DMS153 treated with DMSO at 0.1 percent for 48 hours (cell line): Measurements from ENCODE around the gene UBN1.
A peak's percentile ranks its signal among the peaks of the same experiment; 100 is the strongest.
"Not testable (repeated sequence)": the region's sequence is repeated elsewhere in the genome, so short reads cannot be mapped to it uniquely, and the experiment has no call there.

Experiments used
- DNase-seq: peaks from one replicate; lab custom pipeline; 2025; ENCODE audit not compliant: unreplicated experiment; lab: John Stamatoyannopoulos, UW

Gene UBN1

DNA sequence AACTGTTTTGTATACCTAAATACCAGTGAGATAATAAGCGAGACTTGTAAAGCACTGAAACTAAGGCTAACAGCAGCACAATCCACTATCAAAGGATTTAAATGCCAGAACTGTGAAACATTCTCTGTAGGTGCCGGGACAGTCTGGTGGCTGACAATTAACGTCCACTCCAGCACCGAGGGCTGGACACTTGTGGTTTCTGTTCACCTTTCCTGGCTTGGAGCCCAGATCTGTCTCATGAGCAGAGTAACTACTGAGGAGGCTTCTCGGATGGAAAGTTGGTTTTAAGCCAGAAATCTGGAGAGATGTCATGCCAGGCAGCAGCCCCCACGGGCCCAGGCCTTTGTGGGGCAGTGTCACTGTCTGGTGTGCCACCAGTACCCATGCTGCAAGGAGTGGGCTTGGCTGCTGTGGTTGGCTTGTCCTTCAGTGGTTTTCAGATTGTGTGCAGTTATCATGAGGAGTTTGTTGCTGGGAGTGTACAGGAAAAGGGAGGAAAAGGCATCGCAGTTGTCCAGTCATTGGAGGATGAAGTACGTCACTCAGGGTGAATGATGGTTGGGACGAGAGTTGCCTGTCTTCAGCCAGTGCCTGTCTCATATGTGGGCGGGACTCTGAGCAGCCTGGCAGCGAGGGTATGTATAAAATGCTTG is 35.5 kb downstream of the UBN1 start:
- peak; percentile 61 for DNase-seq

DNA sequence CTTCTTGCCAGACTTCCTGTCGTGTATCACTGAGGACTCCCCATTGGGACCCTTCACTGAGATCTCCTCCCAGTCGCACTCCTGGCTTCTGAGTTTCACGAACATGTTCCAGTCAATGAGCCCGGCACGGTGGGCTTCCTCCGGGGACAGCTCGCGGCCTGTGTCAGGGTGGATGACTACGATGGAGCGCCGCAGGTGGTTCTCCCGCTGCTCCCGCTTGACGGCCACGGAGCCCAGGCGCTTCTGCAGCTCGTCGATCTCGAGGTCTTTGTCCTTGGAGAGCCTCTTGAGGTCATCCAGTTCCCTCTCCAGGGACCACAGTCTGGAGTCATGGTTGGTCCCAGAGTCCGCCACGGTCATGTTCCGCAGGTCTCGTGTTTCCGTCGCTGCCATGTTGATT is 36.2 kb downstream of the UBN1 start:
- DNase-seq: no peak

DNA sequence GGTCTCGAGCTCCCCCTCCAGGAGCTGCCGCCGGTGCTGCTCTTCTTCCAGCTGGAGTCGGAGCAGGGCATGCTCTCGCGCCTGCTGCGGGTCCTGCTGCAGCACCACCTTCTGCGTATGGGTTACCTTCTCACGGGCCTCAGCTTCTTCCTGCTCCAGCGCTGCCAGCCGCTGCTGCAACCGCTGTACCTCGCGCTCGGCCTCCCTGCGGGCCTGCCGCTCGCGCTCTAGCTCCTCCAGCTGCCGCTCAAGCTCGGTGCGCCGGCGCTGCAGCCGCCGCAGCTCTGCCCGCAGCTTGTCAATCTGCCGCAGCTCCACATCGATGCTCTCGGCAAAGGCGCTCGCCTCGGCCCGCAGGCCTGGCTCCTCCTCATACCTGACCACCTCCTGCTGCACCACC is 36.9 kb downstream of the UBN1 start:
- no peak for DNase-seq

DNA sequence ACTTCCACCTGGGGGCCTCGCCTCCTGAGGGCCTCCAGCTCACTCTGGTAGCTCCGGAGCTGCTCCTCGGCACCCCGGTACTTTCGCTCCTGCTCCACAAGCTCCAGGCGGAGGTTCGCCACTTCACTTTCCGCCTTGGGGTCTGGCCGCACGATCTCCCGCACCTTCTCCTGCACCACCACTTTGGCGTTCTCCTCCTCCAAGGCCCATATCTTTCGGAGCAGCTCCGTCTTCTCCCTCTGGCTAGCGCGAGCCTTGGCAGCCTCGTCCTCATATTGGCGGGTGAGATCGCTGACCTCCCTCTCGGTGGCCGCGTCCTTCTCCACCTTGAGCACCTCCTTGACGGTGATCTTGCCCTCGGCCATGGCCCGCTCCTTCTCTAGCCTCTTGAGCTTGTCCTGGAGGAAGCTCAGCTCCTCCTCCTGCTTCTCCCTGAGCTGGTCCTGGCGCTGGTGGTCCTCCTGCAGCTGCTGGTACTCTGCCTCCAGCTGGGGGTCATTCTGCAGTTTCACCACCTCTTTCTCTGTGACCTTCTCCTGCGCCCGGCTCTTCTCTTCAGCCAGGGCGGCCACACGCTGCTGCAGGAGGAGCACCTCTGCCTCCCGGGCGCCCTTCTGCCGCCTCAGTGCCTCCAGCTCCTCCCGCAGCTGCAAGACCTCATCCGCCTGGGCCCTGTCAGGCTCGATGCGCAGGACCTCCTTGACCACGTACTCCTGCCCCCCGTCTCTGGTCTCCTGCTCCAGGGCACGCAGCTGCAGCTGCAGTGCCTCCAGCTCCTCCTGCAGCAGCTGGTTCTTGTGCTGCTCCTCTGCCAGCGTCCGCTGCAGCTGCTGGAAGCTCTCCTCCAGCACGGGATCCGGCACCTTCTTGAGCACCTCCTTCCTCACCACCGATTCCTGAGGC is 37.9 kb downstream of the UBN1 start:
- no peak for DNase-seq

DNA sequence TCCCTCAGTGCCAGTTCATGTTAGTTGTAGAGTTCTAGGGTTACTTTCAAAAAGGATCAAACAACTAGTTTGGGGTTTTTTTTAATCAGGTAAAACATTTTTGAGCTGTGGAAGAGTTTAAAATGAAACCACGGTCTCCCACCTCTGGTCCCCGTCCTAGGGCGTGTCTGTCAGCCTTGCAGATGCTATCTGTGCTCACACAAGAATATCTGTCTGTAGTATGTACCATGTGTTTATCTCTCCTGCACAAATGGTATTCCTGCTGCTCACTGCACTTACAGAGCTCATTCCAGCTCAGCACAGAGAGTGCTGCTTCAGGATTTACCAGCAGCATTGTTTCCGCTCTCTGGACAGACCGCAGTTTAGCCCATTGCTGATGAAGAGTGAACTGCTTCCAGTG is 38.9 kb downstream of the UBN1 start:
- DNase-seq: no peak

DNA sequence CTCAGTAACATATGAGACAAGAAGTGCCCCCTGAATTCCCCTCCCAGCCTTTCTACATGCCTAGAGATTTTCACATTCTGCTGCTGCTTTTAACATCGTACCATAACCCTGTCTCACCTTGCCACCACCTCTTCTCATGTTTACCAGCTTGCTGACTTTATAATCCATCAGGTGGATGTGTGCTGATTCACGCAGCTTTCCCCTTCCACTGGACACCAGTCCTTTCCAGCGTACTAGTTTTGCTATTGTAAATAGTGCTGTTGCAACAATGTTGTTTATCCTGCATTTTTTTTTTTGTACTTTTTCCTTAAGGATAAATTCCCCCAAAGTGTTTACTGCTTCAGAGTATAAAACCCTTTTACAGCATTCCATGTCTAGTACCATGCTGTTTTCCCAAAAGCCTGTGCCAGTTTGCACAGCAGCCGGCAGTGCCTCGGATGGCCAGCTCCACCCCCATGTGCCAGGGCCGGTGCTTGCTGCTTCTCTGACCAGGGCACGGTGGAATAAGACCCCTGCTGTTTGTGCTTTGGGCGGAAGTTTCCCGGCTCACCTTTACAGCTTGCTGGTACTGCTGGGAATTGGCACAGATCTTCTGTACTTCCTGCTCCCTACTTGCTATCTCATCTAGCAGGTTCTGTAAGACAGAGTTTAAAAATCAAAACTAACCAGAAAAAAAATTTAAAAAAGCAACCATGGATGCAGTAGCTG is 41.3 kb downstream of the UBN1 start:
- no peak for DNase-seq

DNA sequence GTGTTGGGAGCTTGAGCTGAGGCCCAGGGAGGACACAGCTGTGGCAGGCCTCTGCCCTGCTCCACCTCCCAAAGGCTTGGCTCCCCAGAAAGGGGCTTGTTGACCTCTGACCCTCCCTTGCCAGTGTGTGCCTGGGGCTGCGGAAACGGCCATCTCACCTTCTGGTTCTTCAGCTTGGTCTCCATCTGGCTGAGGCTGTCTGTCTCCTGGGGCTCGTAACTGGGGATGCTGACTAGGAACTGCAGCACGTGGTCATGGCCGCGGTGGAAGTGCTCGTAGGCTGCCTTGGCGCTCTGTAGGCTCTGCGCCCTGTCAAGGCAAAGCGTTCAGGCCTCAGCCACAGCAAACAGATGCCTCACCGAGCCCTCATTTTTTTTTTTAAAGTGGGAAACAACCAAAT is 42.7 kb downstream of the UBN1 start:
- DNase-seq: no peak

DNA sequence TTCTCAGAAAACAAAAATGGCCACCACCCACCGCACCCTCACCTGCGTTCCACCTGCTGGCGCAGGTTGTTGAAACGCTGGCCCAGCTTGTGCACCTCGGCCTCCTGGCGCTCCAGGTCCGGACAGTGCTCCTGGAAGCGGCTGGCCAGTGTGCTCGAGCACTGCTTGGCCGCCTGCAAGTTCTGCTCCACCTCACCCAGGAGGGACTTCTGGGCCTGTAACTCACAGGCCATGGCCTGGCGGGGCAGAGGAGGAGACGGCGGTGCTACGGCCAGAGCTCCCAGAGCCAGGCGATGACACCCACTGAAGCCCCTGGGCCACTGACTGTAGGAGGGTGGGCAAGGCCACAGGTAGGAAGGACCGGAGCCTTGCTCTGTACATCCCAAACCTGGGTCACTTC is 43.4 kb downstream of the UBN1 start:
- no peak for DNase-seq

DNA sequence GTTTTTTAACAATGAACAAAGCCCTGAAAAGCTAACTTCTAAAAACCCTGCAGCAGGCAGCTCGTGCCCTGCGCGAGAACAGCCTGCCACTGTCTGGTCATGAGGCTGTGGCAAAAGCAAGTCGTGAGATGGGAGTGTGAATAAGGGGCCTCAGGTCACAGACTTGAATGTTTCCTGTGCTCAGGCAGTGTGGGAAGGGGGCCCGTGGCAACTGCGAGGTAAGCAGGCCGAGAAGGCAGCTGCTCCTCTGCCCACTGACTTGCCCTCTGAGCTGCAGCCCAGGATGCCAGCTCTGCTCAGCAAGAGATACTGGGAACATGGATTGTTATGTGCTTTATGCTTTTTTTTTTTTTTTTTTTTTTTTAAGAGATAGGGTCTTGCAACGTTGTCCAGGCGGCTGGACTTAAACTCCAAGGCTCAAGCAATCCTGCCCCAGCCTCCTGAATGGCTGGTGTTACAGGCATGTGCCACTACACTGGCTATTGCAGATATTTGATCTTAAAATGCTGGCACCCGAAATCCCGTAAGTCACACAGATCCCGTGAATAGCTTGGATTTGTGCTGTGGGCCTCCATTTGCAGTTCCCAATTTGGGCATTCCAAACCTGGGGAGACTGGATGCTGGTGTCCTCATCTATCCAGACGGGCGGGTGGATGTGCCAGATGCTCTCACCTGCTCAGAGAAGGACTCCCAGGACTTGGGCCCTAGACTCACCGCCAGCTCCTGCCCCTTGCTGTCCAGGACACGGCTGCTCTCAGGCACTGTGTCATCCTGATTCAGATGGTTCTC is 44.0 kb downstream of the UBN1 start:
- no peak for DNase-seq

DNA sequence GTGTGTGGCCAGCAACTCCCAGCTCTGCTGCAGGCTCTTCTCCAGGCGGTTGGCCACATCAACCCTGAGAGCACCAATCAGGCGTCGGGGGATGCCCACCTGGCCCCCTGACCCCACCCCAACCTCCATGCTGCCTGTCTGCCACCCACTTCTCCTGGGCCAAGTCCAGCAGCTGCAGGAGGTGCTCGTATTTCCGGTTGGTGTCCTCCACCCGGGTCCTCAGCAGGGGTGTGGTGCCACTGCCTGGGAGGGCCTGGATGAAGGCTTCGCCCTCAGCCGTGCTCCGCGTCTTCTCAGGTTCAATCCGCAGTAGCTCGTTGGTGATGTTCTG is 44.6 kb downstream of the UBN1 start:
- DNase-seq: no peak

DNA sequence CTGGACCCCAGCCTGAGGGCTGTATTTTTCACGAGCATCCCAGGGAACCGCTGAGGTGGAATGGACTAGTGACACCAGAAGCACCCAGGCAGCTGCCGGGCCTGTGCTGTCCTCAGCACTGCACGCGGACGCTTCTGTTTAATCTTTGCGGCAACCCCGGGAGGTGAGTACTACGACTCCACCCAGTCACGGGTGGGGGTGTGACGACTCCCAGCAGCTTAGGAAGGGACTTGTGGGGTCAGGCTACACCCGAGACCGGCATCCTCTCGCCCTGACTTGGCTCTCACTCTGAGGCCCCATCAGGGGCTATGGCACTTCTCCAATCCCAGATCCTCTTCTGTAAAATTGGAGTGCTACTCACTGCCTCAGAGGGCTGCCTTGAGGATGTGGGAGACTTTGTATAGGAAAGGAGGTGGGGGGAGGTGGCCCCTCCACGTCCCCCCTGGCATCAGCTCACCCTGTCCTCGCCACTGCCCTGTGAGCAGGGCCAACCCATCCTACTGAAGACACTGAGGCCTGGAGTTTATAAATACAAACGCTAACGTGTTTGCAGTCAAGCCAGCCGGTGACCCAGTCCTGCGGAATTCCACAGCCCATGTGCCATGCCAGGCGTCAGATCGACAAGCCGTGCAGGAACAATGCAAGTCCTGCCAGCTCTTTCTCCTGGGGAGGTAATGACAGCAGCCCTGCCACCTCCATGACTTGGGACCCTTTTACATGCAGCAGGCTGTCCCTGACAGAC is 45.3 kb downstream of the UBN1 start:
- DNase-seq: no peak

DNA sequence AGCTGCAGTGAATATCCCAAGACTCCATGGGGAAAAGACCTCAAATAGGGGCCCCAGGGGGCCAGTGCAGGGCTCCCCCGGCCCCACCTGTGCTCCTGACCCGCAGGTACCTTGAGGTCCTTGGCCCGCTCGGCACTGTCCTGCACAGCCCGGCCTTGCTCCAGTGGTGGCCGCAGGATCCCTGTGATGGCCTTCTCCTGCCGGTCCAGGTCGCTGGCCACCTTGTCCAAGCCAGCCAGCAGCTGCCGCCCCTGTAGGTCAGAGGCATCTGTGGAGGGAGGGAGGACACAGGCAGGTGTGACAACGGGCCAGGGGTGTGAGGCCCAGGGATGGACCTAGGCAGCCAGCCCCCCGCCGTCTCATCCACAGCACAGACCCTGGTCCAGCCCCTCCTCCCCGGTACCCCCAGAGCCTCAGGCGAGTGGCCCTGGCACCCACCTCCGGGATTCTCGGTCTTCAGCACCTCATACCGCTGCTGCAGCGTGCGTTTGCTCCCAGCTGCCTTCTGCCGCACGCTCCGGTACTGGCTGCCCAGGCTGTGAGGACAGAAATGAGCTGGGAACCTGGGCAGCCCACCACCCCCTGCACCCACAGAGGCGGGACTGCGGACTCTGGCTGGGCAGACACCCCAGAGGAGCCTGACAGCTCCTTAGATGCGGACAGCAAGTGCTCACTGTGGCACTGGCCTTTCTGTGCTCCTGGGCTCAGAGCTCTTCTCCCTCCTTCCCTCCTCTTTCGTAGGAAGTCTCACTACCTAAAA is 46.0 kb downstream of the UBN1 start:
- DNase-seq: no peak

DNA sequence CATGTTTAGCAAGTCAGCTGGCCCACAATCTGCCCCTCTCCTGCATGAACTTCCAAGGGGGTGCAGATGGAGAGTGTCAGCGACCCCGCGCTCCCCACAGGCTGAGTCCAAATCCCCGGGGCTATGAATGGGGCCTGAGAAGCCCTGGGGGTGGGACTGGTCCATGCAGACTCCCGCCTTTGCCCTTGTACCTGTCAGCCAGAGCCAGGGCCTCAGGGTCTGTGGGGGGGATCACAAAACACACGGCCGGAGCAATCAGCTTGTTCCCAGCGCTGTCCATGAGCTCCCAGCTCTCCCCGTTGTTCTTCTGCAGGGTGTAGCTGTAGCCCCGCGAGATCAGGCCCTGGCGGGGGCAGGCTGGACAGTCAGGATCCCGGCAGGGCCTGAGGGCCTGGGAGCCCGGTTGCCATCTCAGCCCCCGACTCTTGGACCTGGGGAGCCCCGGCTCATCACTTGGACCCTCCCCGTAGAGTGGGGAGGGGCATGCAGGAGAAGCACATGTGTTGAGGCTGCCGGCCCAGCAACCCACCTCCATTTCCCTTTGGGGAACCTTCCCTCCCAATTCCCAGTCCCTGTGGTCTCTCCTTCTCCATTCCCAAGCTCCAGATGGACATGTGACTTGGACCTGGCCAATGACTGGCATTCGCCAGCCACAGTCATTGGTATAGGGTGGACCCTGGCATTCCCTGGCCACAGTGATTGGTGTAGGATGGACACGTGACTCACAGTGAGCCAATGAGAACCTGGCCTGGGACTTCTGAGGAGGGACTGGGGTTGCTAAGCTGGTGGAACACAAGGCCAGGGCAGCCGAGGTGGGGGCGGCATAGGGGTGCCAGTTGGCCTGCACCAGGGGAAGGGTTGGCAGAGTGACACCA is 47.2 kb downstream of the UBN1 start:
- DNase-seq: no peak

DNA sequence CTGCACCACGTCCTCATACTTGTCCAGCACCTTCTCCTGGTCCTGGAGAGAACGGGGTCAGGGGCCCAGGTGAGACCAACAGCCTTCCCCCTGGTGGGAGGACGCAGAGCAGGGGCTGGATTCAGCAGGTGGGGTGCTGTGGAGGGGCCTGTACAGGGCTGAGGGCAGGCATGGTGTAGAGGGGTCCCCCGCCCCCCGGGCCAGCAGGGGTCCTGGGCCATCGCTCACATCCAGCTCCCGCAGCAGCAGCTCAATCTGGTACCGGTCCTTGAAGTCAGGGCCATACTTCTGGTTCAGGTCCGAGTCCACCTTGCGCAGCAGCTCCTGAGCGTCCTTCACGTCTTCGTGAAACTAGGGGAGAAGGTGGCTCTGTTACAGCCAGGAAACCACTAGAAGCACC is 48.1 kb downstream of the UBN1 start:
- DNase-seq: no peak

DNA sequence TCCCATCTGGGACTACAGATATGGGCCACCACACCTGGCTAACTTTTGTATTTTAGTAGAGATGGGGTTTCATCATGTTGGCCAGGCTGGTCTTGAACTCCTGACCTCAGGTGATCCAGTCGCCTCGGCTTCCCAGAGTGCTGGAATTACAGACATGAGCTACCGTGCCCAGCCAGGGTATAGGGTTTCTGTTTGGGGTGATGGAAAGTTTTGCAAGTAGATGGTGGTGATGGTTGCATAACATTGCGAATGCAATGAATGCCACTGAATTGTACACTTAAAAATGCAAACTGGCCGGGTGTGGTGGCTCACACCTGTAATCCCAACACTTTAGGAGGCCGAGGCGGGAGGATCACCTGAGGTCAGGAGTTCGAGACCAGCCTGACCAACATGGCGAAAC is 49.5 kb downstream of the UBN1 start:
- not testable (repeated sequence) for DNase-seq

DNA sequence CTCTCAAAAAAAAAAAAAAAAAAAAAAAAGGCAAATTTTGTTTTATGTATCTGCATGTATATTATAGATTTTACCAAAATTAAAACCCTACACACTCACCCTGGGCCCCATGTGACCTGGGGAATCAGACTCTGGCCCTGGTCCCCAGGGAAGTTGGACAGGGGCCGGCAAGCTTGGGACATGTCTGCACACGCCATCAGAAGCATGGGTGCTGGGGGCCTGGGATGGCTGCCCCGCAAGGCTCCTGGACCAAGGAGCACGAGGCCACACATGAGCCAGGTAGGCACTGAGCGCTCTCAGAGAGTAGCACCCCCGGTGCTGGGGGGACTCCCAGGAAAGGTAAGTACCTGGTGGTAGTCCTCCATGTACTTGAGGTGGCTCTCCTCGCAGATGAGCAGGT is 50.0 kb downstream of the UBN1 start:
- no peak for DNase-seq

DNA sequence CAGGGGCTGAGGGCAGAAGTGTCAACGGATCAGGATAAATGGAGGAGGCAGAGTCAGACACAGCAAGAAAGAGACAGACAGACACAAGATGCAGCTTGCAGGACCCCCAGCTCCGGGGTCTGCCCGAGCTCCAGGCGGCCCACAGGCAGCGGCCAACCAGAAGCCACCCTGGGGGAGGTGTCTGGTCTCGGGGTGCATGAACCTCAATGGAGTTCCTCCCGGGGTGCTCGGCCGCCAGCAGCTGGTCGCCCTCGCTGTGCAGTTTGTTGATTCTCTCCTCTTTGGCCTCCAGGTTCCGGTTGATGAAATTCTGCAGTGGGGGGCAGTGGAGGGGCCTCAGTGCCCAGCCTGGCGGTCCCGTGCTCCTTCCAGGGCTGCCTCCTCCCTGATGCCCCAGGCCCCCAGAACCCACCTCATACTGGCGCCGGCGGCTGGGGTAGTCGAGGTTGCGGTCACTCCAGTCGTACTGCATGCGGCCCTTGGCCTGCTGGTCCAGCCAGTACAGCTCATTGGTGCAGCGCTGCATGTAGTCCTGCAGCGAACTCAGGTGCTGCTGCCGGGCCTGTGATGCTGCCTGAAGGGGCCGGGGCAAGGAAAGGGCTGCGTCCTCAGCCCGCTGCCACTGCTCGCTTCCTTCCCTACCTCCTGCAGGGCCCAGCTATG is 51.7 kb downstream of the UBN1 start:
- DNase-seq: no peak

DNA sequence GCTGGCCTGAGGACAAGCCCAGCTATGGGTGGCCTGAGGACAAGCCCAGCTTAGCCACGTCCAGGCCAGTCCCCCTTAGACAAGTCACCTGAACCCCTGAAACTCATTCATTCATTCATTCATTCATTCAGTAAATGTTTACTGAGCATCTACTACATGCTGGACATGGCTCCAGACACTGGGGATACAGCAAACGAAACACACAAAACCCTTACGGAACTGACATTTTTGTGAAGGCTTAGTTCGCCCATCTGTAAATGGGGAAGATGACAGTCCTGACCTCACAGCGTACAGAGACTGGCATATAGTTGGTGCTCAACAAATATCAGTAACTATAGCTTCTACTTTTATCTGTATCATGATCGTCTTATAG is 52.2 kb downstream of the UBN1 start:
- DNase-seq: no peak

DNA sequence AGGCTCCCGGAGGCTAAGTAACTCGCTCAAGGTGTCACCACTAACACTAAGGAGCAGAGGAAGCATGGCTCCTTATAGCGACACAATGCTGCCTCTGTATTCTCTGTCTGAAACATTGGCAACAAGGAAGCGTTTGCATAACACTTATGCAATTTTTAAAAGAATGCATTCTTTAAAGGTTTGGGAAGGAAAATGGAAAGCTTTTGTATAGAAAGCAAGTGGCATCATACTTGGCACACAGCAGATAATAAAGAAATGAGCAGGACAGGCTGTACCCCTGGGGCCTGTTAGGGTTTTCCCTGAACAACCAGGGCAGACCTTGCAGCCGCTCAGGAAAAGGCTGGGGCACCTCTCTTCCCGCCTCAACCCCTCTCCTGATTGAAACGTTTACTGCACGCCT is 52.8 kb downstream of the UBN1 start:
- no peak for DNase-seq
